Measurements from ENCODE around the gene ARL8B.

Gene ARL8B

DNA sequence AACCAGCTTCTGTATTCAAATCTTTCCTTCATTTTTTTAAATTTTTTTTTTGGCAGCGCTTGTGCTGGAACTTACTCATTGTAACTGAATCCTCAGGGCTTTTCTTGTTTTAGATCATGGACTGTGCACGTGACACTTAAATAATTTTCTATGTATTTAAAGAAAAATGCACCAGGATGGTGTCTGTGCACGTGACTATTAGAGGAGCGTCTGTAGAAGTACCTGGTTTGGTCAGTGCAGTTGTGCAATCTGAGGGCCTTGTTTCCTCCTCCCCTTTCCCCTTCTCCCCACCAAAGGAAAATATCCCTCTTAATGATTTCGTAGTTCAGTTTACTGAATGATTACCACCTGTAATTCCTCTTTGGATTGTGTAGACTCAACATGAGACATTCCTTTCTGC, 96.7 kb downstream of the ARL8B start:
- no peak for DNase-seq (ENCODE audit: low spot score)
- in situ Hi-C loops (cut with MboI; ENCODE audit: low pct_unique_long_range_greater_than_20kb, low sequenced_read_pairs, unreplicated experiment), result no loop called here
- TF ChIP-seq, protein P1, sequence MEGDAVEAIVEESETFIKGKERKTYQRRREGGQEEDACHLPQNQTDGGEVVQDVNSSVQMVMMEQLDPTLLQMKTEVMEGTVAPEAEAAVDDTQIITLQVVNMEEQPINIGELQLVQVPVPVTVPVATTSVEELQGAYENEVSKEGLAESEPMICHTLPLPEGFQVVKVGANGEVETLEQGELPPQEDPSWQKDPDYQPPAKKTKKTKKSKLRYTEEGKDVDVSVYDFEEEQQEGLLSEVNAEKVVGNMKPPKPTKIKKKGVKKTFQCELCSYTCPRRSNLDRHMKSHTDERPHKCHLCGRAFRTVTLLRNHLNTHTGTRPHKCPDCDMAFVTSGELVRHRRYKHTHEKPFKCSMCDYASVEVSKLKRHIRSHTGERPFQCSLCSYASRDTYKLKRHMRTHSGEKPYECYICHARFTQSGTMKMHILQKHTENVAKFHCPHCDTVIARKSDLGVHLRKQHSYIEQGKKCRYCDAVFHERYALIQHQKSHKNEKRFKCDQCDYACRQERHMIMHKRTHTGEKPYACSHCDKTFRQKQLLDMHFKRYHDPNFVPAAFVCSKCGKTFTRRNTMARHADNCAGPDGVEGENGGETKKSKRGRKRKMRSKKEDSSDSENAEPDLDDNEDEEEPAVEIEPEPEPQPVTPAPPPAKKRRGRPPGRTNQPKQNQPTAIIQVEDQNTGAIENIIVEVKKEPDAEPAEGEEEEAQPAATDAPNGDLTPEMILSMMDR (IDR thresholded peaks at IDR 0.05; ENCODE audit: extremely low read depth, insufficient read depth, missing control alignments), result no peak

DNA sequence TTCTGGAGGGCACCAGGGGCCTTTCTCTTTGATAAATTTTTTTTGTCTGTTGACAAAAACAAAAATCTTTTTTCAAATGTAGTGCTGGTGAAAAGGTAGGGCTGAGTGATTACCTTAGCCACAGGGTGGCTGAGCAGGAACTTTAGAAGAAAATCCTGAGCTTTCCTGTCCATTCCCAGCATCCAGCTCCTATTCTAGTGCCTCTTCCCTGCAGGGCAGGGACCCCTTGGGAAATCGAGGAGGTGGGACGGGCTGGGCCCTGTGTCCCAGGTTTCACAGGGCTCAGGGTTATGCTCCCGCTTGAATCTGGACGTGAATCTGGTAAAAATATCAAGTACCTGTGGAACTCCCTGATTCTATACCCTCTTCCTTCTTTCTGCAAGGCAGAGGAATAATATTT, 97.1 kb downstream of the ARL8B start:
- in situ Hi-C loops (cut with MboI; ENCODE audit: low pct_unique_long_range_greater_than_20kb, low sequenced_read_pairs, unreplicated experiment), result no loop called here
- DNase-seq (ENCODE audit: low spot score), result no peak
- TF ChIP-seq, protein P1 (IDR thresholded peaks at IDR 0.05; ENCODE audit: extremely low read depth, insufficient read depth, missing control alignments), result no peak

DNA sequence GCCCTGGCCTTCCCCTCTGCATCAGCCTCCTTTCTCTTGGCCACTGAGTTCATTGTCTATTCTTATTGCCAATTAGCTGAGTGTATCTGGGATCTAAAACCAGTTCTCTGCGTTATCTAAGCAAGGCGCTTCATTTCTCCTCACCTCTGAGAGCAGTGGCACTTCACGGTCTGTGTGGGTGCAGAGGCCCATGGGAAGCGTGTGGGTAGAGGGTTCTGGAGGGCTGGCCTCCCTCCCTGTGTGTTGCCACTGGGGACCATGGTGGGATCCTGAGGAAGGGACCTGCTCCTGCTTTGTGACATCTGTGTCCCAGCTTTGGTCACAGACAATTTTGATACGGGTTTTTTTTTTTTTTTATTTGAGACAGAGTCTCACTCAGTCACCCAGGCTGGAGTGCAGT, 98.1 kb downstream of the ARL8B start:
- no peak for DNase-seq (ENCODE audit: low spot score)
- TF ChIP-seq, protein P1 (IDR thresholded peaks at IDR 0.05; ENCODE audit: extremely low read depth, insufficient read depth, missing control alignments), result no peak
- in situ Hi-C loops (cut with MboI; ENCODE audit: low pct_unique_long_range_greater_than_20kb, low sequenced_read_pairs, unreplicated experiment), result no loop called here

DNA sequence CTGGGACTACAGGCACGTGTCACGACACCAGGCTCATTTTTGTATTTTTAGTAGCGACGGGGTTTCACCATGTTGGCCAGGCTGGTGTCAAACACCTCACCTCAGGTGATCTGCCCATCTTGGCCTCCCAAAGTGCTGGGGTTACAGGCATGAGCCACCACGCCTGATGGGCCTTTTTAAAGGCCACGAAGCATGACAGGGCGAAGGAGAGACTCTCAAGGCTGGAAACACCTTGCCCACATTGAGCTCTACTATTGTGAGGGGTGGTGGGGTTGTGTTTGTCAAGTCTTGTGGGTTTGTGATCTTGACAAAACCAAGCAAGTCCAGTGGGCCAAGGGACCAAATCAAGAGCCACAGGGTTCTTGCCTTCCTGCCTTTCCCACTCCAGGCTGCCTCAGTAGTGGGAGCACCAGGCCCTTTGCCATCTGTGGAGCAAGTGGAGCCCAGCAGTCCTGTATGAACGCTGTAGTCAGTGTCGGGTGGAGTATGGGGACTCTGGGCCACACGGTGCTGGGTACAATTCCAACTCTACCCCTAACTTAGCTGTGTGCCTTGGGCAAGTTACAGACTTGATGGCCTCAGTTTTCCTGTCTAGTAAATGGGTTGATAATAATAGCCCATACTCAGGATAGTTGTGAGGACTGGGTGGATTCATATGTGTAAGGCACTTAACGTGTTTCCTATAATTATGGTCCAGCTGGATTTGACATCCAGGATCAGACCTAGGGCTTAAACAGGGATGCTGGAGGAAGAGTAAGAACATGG, 98.8 kb downstream of the ARL8B start:
- in situ Hi-C loops (cut with MboI; ENCODE audit: low pct_unique_long_range_greater_than_20kb, low sequenced_read_pairs, unreplicated experiment), result no loop called here
- no peak for DNase-seq (ENCODE audit: low spot score)

DNA sequence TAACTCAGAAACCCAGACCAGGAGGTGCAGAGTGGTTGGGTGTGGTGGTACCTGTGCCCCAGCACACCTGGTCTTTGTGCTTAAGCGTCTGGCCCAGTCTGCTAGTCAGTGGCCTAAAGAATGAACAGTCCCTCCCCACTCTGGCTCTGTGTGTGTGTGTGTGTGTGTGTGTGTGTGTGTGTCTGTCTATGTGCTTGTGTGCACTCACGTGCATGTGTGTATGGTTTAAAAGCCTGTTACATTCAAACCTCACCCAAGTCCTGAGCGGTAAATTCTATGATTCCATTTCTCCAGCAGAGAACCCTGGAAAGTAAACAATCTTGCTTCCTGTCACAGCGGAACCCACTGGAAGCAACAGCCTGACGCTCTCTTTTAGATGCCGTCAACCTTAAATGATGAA, 99.6 kb downstream of the ARL8B start:
- in situ Hi-C loops (cut with MboI; ENCODE audit: low pct_unique_long_range_greater_than_20kb, low sequenced_read_pairs, unreplicated experiment), result no loop called here
- TF ChIP-seq, protein P1 (IDR thresholded peaks at IDR 0.05; ENCODE audit: extremely low read depth, insufficient read depth, missing control alignments), result no peak
- DNase-seq (ENCODE audit: low spot score), result no peak

More for the DNA sequence above, 98.8 kb downstream of the ARL8B start:
- TF ChIP-seq, protein P1 (IDR thresholded peaks at IDR 0.05; ENCODE audit: extremely low read depth, insufficient read depth, missing control alignments), result no peak

DNA sequence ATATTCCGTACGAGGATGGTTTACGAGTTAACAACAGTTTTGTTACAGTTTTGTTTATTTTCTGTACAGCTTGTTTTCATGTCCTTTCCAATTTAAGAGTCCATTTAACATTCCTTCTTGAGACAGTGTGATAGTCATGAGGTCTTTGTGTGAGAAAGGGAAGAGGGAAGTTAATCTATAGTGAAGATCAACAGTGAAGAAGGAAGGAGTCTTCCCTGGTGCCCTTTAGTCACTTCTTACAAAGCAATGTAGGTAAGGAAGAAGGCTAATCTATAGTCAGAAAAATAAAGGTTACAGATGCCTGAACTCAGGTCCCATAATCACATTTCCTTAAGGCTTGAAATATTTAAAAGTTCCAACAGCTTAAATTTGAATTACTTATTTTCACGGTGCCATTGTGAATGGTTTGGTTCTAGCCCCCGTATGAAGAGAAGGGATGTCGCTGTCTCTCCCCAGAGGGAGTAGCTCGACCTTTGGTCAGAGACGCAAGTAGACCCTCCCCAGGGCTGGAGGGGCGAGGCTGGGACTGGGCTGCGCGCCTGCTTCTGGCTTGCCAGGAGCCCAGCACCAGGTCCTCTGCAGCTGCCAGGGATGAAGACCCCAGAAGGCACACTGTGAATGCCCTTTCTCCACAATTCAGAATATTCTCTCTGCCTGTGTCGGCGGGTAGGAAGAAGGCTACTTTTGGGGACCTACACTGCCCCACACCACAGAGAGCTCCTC, 100.4 kb downstream of the ARL8B start:
- in situ Hi-C loops (cut with MboI; ENCODE audit: low pct_unique_long_range_greater_than_20kb, low sequenced_read_pairs, unreplicated experiment), result no loop called here
- TF ChIP-seq, protein P1 (IDR thresholded peaks at IDR 0.05; ENCODE audit: extremely low read depth, insufficient read depth, missing control alignments), result no peak

More for the DNA sequence above, 100.4 kb downstream of the ARL8B start:
- DNase-seq (ENCODE audit: low spot score), result no peak
